ENCODE data around the gene TSPAN31. TPM values are rescaled to one million over a fixed set of nuclear protein-coding genes. Genes with fewer than 3 reads are reported as not detected.

The TSPAN31 gene
- total RNA-seq, 1 experiment from 2014 or later: 42.7 TPM

Other genes starting within 250 kb of the TSPAN31 start
- gene DDIT3, start 224.5 kb upstream of the TSPAN31 start, total RNA-seq (2014; rRNA removed; shearing (Covaris generic); ENCODE audit: low replicate concordance): 54.3 and 73.3 TPM in 2 replicates
- gene MBD6, start 222.2 kb upstream of the TSPAN31 start, total RNA-seq (2014; rRNA removed; shearing (Covaris generic); ENCODE audit: low replicate concordance): 23.5 and 32.4 TPM in 2 replicates
- gene DCTN2, start 197.8 kb upstream of the TSPAN31 start, total RNA-seq (2014; rRNA removed; shearing (Covaris generic); ENCODE audit: low replicate concordance): 77.9 and 123 TPM in 2 replicates
- gene KIF5A, start 195.0 kb upstream of the TSPAN31 start, total RNA-seq (2014; rRNA removed; shearing (Covaris generic); ENCODE audit: low replicate concordance): 21.5 and 24.0 TPM in 2 replicates
- 9.3 and 23.9 TPM in 2 replicates for gene PIP4K2C, start 153.8 kb upstream of the TSPAN31 start, total RNA-seq (2014; rRNA removed; shearing (Covaris generic); ENCODE audit: low replicate concordance)
- gene DTX3, start 140.2 kb upstream of the TSPAN31 start, total RNA-seq (2014; rRNA removed; shearing (Covaris generic); ENCODE audit: low replicate concordance): 16.8 and 22.9 TPM in 2 replicates
- gene ARHGEF25, start 133.6 kb upstream of the TSPAN31 start, total RNA-seq (2014; rRNA removed; shearing (Covaris generic); ENCODE audit: low replicate concordance): 0.87 TPM in 1 of 2 replicates, not detected in the other
- 0.58 and 0.63 TPM in 2 replicates for gene B4GALNT1, start 111.8 kb upstream of the TSPAN31 start, total RNA-seq (2014; rRNA removed; shearing (Covaris generic); ENCODE audit: low replicate concordance)
- gene OS9, start 50.9 kb upstream of the TSPAN31 start, total RNA-seq (2014; rRNA removed; shearing (Covaris generic); ENCODE audit: low replicate concordance): 72.6 and 120 TPM in 2 replicates
- 6.7 and 12.0 TPM in 2 replicates for gene AGAP2, start 6.3 kb upstream of the TSPAN31 start, total RNA-seq (2014; rRNA removed; shearing (Covaris generic); ENCODE audit: low replicate concordance)
- gene CDK4, start 7.3 kb downstream of the TSPAN31 start, total RNA-seq (2014; rRNA removed; shearing (Covaris generic); ENCODE audit: low replicate concordance): 154 and 164 TPM in 2 replicates
- gene MARCHF9, start 10.1 kb downstream of the TSPAN31 start, total RNA-seq (2014; rRNA removed; shearing (Covaris generic); ENCODE audit: low replicate concordance): 30.3 and 45.9 TPM in 2 replicates
- gene CYP27B1, start 22.0 kb downstream of the TSPAN31 start, total RNA-seq (2014; rRNA removed; shearing (Covaris generic); ENCODE audit: low replicate concordance): 0.86 and 3.5 TPM in 2 replicates
- gene METTL1, start 27.1 kb downstream of the TSPAN31 start, total RNA-seq (2014; rRNA removed; shearing (Covaris generic); ENCODE audit: low replicate concordance): 11.9 and 17.4 TPM in 2 replicates
- gene EEF1AKMT3, start 27.6 kb downstream of the TSPAN31 start, total RNA-seq (2014; rRNA removed; shearing (Covaris generic); ENCODE audit: low replicate concordance): 4.1 and 5.5 TPM in 2 replicates
- gene TSFM, start 37.7 kb downstream of the TSPAN31 start, total RNA-seq (2014; rRNA removed; shearing (Covaris generic); ENCODE audit: low replicate concordance): 40.7 and 57.1 TPM in 2 replicates
- 1.7 TPM in 1 of 2 replicates, not detected in the other for gene AVIL, start 73.7 kb downstream of the TSPAN31 start, total RNA-seq (2014; rRNA removed; shearing (Covaris generic); ENCODE audit: low replicate concordance)
- gene CTDSP2, start 101.7 kb downstream of the TSPAN31 start, total RNA-seq (2014; rRNA removed; shearing (Covaris generic); ENCODE audit: low replicate concordance): 10.9 and 14.2 TPM in 2 replicates
- 13.1 and 36.3 TPM in 2 replicates for gene ATP23, start 196.5 kb downstream of the TSPAN31 start, total RNA-seq (2014; rRNA removed; shearing (Covaris generic); ENCODE audit: low replicate concordance)

Measured in Karpas-422 (cell line).